ENCODE data around the gene MCCD1.
A peak's percentile ranks its signal among the peaks of the same experiment; 100 is the strongest.

Gene MCCD1

DNA sequence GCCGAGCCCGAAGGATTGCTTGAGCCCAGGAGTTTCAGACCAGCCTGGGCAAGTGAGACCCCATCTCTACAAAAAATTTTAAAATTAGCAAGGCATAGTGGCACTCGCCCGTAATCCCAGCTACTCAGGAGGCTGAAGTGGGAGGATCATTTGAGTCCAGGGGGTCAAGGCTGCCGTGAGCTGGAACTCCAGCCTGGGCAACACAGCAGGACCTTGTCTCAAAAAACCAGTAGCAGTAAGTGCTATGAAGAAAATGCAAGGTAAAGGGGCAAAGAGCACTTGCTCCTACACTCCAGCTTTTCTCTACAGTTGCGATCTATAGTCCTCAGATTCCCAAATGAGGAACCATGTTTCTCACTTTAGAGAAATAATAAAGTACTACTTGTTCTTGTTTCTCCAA, 14.9 kb downstream of the MCCD1 start:
- no peak for DNase-seq (ENCODE audit: low read depth)

DNA sequence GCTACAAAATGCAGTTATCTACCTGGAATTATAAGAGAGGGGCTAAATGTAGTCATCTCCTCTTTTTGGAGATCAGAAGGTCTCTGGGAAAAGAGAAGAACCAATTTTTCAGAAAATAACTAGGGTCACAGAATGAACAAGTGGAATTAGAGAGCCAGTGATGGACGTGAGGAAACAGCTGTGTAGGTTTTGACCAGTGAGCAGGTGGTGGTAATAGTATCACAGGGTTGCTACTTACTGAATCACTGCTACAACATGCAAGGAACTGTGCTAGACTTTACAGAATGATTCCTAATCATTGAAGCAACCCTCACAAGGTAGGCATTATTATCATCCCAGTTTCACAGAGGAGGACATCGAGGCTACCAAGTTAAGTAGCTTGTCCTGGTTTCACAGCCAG, 15.9 kb downstream of the MCCD1 start:
- DNase-seq (ENCODE audit: low read depth): no peak

DNA sequence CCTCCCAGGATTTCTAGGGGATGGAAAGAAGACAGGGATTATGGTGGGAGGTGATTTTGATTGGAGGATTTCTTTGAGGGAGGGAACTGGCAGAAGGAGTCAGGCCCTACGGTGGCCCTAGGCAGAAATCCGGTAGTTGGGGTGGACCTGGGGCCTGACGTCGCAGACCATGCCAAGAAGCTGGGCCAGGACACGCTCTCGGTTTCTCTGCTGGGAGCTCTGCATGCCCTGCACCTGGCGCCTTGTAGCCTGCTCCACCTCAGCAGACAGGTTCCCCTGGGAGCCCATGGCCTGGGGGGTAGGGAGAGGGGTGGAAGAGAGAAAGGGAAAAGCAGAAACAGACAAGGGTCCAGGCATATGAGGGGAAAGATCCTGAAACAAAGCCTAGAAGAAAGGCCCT, 16.5 kb downstream of the MCCD1 start:
- no peak for DNase-seq (ENCODE audit: low read depth)

DNA sequence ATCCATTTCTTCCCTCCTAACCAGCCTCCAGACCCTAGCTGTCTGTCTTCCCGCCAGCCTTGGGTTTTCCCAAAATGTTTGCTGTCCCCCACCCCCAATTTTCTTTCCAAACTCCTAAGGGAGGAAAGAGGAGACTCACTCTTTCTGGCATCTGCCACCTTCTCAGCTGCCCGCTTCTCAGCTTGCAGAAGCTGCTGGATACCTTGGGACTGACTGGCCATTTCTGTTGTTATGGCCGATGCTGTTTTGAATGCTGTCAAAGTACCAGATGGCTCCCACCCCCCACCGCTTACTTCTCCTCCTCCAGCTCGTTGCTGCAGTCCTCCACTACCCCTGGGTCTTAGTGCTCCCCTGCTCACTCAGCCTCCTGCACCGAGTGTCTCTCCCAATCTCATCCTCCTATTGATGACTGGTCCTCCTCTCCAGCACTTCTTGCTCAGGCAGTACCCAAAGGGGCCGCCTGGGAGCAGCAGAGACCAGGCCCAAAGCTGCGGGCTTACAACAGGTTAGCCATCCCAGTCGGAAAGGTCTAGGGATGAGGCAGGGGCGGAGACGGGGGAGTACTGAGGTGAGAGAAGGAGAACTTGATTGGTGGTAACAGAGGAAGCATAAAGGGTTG, 17.7 kb downstream of the MCCD1 start, which contains the start of gene ATP6V1G2:
Gene ATP6V1G2 (minus strand): TSS at position 270 of the 619 bp plus-strand sequence. CDS start 49 bp downstream, at position 221.
- DNase-seq (ENCODE audit: low read depth): peak; percentile 70

DNA sequence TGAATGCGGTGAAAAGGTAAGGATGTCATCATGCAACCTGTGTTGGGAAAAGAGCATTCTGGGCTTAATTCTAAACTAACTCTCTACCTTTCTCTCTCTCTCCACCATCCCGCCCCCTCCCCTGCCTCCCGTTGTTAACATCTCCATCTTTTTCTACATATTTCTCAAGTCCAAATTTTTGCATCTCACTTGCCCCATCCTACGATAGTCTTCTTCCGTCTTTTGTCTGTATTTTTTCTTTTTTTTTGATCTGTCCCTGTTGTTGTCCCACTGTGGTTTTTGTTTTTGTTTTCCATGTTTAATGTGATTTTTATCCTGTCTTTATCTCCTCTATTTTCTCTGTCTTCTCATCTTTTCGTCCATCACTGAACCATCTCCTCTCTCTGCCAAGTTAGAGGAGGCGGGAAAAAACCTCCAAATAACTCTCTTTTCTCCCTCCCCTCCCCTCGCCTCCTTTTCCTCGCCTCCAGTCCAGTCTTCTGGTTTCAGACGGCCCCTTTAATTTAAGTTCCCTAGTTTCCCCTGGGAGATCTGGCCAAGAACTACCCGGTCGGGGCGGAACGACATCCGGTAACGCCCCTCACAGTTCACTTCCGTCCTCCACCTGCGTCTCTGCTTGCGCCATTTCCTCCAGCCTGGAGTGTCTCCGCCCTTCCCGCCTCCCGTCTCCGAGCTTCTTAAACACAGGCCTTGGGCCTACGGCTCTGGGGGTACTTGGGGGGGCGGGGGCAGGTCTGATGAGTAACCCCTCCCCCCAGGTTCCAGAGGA, 18.4 kb downstream of the MCCD1 start, which contains the start of gene NFKBIL1:
Gene NFKBIL1 (plus strand): TSS at position 651 of the 769 bp plus-strand sequence. CDS start 87 bp downstream, at position 738.
- DNase-seq (ENCODE audit: low read depth): peak; percentile 80

DNA sequence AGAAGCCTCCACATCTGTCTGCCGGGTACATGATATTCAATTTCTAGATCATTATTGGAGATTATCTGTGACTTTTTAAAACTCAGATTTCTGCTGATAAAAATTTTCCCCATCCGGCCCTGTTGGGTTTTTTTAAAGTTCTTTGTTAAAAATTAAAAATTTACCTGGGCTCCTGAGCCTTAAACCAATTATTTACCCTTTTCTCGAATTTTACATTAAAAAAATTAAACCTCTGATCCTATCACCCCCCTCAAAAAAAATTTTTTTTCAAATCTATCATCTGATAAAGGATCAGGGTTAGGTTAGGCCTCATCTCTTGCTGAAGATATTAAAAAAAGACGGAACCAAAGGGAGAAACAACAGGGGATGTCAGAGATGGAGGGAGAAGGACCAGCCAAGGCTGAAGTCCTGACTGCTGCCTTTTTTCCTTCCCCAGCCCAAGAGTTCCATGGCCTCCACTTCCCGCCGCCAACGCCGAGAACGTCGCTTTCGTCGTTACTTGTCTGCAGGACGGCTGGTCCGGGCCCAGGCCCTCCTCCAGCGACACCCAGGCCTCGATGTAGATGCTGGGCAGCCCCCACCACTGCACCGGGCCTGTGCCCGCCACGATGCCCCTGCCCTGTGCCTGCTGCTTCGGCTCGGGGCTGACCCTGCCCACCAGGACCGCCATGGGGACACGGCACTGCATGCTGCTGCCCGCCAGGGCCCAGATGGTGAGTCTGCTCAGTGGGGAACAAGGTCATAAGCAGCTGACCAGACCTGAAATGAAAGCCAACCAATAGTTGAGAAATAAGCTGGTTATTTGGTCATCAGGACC, 19.2 kb downstream of the MCCD1 start:
- DNase-seq (ENCODE audit: low read depth): no peak

DNA sequence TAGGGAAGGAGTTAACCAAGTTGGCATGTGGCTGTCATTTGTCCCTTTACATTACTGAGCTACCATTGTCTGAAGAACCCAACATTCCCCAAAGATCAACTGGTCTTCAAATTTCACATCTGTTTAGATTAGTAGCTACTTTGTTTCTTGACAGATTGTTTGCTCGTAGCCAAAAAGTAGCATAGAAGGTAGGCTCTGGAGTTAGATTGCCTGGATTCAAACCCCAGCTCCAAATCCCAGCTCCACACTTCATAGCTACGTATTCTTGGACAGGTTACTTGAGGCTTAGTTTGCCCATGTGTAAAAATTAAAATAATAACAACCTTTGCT, 19.7 kb downstream of the MCCD1 start:
- DNase-seq (ENCODE audit: low read depth): no peak

DNA sequence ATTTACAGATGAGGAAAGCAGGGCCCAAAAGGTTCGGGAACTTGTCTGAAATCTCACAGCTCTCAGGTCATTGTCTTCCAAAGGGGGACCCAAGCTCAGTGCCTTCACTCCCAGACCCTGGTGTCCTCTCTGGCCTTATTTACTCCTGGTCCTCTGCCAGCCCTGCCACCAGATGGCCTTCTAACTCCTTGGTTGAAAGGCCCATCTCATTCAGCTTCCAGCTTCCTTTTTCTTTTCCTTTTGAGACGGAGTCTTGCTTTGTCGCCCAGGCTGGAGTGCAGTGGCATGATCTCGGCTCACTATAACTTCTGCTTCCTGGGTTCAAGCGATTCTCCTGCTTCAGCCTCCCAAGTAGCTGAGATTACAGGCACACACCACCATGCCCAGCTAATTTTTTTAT, 22.6 kb downstream of the MCCD1 start:
- peak; percentile 47 for DNase-seq (ENCODE audit: low read depth)

DNA sequence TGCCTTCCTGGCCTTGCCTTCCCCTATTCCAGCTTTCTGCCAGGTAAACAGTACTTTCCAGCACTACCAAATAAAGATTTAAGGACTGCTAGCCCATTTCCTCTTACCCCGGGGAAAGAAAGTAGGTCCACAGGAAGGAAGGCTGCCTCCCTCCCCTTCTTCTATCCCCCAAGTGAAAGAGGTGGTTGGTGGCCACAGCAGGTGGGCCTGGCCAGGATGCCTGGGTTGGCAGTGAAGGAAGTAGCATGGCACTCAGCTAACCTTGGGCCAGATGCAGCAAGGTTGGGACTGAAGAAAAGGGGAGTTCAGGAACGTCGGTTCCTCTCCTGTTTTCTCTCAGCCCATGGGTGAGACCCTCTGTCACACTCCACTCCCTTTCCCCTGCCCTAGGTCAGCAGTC, 27.5 kb downstream of the MCCD1 start:
- DNase-seq (ENCODE audit: low read depth): no peak

DNA sequence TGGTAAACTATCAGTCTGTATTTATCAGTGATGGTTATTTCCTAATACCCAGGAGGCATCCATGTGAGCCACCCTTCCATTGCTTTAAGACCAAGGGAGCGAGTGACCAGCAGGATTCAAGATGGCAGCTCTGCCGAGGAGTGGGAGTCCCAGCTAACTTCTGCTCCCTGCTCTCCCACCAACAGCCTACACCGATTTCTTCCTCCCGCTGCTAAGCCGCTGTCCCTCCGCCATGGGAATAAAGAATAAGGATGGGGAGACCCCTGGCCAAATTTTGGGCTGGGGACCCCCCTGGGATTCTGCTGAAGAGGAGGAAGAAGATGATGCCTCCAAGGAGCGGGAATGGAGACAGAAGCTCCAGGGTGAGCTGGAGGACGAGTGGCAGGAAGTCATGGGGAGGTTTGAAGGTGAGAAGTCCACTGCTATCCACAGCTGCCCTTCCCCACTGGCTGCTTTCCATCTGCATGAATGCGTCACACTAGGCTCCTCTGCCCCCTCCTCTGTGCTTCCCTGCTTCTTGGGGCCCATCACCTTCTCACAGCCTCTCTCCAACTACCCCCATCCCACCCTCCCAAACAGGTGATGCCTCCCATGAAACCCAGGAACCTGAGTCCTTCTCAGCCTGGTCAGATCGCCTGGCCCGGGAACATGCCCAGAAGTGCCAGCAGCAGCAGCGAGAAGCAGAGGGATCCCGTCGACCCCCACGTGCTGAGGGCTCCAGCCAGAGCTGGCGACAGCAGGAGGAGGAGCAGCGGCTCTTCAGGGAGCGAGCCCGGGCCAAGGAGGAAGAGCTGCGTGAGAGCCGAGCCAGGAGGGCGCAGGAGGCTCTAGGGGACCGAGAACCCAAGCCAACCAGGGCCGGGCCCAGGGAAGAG, 28.9 kb downstream of the MCCD1 start:
- DNase-seq (ENCODE audit: low read depth): no peak

DNA sequence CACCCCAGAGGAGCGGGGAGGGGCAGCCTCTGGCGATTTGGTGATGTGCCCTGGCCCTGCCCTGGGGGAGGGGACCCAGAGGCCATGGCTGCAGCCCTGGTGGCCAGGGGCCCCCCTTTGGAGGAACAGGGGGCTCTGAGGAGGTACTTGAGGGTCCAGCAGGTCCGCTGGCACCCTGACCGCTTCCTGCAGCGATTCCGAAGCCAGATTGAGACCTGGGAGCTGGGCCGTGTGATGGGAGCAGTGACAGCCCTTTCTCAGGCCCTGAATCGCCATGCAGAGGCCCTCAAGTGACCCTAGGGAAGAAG, 29.5 kb downstream of the MCCD1 start:
- no peak for DNase-seq (ENCODE audit: low read depth)

DNA sequence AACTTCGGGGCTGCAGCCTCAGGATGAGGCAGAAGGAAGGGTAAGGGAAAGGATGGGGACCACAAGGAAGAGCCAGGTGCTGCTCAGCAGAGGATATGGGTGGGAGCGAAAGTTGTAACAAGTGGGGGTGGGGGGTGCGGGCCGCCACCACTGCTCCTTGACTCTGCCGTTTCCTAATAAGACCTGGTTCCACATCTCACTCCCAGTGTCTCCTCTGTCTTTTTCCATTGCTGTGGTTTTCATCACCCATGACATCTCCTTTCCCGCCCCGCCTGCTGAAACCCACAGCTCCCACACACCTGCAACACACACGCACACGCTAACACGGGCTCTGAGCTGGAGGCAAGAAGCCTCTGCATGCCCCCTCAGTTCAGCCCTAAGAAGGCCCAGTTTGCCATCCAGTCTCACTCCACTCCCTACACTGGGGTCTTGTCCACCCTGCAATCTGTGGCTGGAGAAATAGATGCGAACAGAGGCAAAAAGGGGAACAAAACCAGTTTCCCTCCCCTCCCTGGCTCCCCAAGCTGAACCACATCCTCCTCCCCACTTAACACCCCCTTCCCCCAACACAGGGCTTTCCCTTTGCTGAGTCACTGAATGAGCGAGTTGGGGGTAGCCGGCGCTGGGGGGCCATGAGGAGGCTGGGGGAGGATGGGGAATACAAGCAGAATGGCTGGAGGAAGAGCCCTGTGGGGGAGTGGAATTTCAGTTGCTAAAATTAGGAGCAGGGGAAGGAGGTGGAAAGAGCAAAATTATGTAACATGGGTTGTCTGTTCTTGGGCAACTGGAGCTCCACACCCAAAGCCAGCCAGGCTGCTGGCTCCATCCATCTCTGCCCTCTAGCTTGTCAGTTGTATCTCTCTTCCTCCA, 30.1 kb downstream of the MCCD1 start:
- DNase-seq (ENCODE audit: low read depth): no peak

DNA sequence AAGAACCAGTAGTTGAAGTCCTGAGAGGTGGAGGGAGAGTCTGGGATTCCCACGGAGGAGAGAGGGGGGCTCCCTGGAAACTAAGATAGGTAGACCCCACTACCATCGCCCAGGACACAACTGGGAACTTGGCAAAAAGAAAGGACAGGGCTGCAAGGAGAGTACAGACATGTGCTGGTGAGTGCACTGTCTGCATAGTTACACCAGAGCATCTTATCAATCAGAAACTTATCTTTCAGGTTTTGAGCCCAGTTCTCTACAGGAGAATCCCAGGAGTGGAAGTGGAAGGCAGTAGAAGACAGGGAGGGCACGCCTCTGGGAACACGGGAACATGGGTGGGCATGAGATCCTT, 30.8 kb downstream of the MCCD1 start:
- no peak for DNase-seq (ENCODE audit: low read depth)

DNA sequence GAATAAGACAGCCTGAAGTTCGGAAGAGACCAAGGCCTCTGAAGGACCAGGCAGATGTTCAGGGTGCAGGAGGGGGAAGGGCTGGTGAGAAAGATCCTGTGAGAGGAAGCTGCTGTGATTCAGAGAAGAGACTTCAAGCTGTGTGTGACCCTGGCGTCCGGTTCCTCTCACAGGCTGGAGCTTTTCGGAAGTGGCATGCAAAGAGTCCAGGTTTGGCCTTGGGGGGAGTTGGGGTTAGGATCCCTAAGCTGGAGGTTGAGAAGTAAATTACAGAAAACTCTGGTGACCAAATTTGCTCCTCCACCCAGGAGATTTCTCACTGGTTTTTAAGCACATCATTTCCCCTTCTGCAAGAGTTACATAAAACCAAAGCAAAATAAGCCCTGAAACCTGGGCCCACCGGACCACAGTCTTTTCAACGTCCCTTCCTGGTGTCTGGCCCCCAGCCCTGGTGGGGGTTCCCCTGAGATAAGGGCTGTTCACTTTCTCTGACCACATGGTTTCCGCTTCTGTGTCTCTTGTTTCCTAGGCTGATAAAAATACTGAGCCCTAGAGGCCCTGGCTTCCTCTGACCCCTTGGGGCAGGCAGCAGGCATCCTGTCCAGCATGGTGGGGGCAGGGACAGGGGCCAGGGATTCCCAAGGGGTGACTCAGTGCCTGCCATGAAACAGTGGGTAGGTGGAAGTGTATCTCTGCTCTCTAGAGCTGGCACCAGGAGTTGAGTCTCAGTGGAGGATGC, 31.4 kb downstream of the MCCD1 start:
- no peak for DNase-seq (ENCODE audit: low read depth)

DNA sequence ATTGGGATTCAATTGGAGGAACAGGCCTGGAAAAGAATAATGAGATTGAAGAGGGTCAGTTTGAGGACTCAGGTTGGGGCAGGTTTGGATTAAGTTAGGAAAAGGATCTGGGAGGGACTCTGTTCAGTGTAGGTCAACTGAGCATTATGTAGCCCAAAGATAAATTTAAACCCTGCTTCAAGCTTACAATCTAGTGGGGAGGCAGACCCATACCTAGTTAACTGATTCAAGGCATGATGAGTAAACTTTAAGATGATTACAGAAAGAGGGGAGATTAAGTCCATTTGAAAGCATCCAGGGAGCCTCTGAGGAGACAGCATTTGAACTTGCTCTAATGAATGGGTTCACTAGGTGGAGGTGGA, 31.9 kb downstream of the MCCD1 start:
- DNase-seq (ENCODE audit: low read depth): no peak

DNA sequence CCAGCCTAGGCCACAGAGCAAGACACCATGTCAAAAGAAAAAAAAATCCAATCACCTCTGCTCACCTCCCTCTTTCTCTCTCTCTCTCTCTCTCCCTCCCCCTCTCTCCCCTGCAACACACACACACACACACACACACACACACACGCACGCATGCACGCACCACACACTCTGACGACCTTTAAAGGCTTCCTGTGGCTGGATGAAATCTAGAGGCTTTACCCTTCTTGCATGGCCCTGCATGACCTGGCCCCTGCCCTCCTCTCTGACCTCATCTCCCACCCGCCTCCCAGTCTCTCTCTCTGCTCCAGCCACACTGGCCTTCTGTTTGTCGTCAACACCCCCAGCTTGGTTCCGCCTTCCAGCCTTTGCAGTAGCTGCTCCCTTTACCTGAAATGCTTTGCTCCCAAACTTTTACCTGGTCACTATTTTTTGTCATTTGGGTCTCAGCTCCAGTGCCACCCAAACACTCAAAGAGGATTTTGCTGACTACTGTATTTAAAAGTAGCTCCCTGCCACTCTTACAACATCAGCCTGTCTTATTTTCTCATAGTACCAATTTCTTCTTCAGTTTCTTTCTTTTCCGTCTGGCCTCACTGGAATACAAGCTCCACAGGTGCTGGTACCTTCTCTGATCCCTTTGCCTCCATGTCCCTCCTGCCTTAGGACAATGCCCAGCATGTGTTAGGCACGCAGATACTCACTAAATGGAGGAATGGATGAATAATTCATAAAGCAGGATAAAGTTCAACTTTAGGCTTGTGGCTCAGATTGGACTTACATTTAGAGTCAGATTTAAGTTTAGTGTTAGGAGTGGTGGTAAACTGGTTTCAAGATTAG, 39.0 kb downstream of the MCCD1 start:
- no peak for DNase-seq (ENCODE audit: low read depth)

DNA sequence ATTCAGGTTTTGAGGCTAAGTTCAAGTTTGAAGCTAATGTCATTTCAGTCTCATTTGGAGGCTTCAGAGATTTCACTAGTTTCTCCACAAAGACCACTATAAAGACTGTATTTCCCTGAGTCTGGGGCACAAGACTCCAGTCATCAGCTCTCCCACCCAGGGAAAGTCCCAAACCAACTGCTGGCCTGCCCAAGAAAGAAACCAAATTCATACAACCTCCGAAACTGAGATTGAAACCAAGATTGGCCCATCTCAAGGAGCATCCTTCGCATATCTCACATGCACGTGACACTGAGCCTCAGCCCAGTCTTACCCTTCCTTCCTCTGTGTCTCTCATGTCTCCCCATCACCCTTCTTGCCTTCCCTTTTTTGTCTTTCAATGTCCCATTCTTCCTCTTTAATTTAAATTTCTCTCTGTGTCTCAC, 39.8 kb downstream of the MCCD1 start:
- DNase-seq (ENCODE audit: low read depth): no peak

DNA sequence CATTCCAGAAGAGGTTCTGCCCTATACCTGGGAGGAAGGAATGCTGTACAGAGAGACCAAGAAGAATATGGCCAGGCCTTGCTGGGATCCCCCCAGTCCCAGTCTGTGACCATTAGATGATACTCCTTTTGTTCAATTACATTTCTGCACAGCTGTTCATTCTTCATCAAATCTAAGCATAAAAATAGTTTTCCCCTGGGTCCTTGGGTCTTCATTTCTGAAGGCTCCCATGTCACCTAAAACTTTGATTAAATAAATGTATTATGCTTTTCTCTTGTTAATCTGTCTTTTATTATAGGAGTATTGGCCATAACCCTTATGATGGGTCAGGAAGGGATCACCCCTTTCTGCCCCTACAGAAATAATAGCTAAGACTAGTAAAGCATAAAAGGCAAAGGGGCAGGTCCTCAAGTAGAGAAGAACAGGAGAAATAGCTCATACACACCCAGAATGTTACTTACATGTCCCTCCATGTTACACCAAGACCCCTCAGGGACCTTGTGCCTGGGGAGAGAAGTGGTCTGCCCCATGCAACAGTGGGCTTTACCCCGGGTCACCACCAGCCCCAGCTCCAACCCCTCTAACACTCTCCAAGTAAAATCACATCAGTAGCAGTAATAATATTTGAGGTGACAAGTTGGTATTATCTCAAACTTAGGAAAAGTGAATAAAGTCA, 41.2 kb downstream of the MCCD1 start:
- no peak for DNase-seq (ENCODE audit: low read depth)
